AG04450 (cell line): ENCODE results near the gene EXOC6B. TPM values are rescaled to one million over a fixed set of nuclear protein-coding genes. Genes with fewer than 3 reads are reported as not detected.

Experiments used
- CTCF ChIA-PET: fragments of 300-600, 350-600 bp; formaldehyde crosslinking; extraction: SDS; loops from one replicate; lab custom pipeline; 2022; ENCODE audit warnings: antibody characterized with exemption, inconsistent platforms; lab: Charles Lee
- POLR2A ChIA-PET: fragments of 350-600 bp; formaldehyde crosslinking; extraction: SDS; loops from one replicate; lab custom pipeline; 2021; ENCODE audit warnings: antibody characterized with exemption, inconsistent platforms; lab: Yijun Ruan, JAX
- DNase-seq: peaks from one replicate; pipeline ENCODE4 v3.0.0-alpha.2; 2011; ENCODE audit warnings: low read depth, low spot score
- H3K27ac ChIP-seq: one replicate; pipeline ENCODE4 v1.5.1; 2012; ENCODE audit warnings: low read depth, low read length, control low read depth
- H3K27me3 ChIP-seq: one replicate; pipeline ENCODE4 v1.6.0; 2012; ENCODE audit warnings: low read length; ENCODE audit not compliant: control insufficient read depth, insufficient read depth
- H3K4me3 ChIP-seq: 2 replicates; pipeline ENCODE4 v1.5.1; 2011; ENCODE audit warnings: mild to moderate bottlenecking, low read depth, low read length, control low read depth
- H3K9me3 ChIP-seq: 2 replicates; pipeline ENCODE4 v1.5.1; 2012; ENCODE audit warnings: low read length; ENCODE audit not compliant: control insufficient read depth, insufficient read depth
- CTCF ChIP-seq: IDR thresholded peaks from 2 replicates; pipeline ENCODE4 v1.5.1; 2011; ENCODE audit warnings: low read depth, low read length, control low read depth, inconsistent platforms
- polyA plus RNA-seq: library from polyadenylated mRNA; depleted of rRNA; stranded (reverse); fragments of >200 nt; gene quantifications from 2 replicates; pipeline ENCODE4 v1.2.3, GENCODE V29; 2011

EXOC6B gene
- polyA plus RNA-seq, 1 experiment: 28.7 TPM

GRCh38 chr2:72674982-72675915 is 150.6 kb downstream of the EXOC6B start:
- POLR2A ChIA-PET: no interaction called here
- Histone ChIP-seq H3K4me3 (no peak overlapping the region), H3K27ac (no peak overlapping the region), H3K9me3 (no peaks in the 10 kb centered on the region), H3K27me3 (no peaks in the 10 kb centered on the region)
- CTCF ChIA-PET: no interaction called here
- no peak for DNase-seq
- TF ChIP-seq CTCF: no peak

GRCh38 chr2:72673279-72673678 is 152.6 kb downstream of the EXOC6B start:
- no peaks in the 10 kb centered on the region for H3K27me3 ChIP-seq
- no peak for TF ChIP-seq CTCF
- DNase-seq: no peak
- no peak overlapping the region for H3K27ac ChIP-seq
- H3K9me3 ChIP-seq: no peaks in the 10 kb centered on the region
- no peak overlapping the region for H3K4me3 ChIP-seq
- POLR2A ChIA-PET: no interaction called here
- CTCF ChIA-PET: no interaction called here

GRCh38 chr2:72669121-72669520 is 156.7 kb downstream of the EXOC6B start:
- no peaks in the 10 kb centered on the region for H3K27me3 ChIP-seq
- H3K4me3 ChIP-seq: no peak overlapping the region
- POLR2A ChIA-PET: no interaction called here
- peak; percentile 36 for DNase-seq
- CTCF ChIA-PET: interaction anchor here (1.2 kb wide), 1 partner anchor 745 kb away, joined by 3 read pairs; no protein-coding TSS in a partner anchor
- H3K27ac ChIP-seq: no peak overlapping the region
- no peak for TF ChIP-seq CTCF
- H3K9me3 ChIP-seq: peaks cover 6% of the 10 kb centered on the region

- ChIA-PET POLR2A (interaction anchor here (0.7 kb wide), 1 partner anchor 378 kb away, joined by 3 read pairs; no protein-coding TSS in a partner anchor), CTCF (interaction anchor here (0.6 to 1.2 kb wide), 2 partner anchors 218 to 744 kb away, joined by 3 to 4 read pairs; partner anchors contain the start of gene SPR)
- Histone ChIP-seq H3K27me3 (no peaks in the 10 kb centered on the region), H3K27ac (no peak overlapping the region), H3K4me3 (no peak overlapping the region), H3K9me3 (peaks cover 6% of the 10 kb centered on the region)
- no peak for TF ChIP-seq CTCF
- DNase-seq: no peak
Observed at GRCh38 chr2:72668647-72669046, 157.2 kb downstream of the EXOC6B start.

- CTCF ChIA-PET: no interaction called here
- no peak for TF ChIP-seq CTCF
- DNase-seq: no peak
Observed at GRCh38 chr2:72665448-72665847, 160.4 kb downstream of the EXOC6B start.

More at GRCh38 chr2:72665448-72665847, 160.4 kb downstream of the EXOC6B start:
- H3K27ac ChIP-seq: no peak overlapping the region
- POLR2A ChIA-PET: no interaction called here
- no peak overlapping the region for H3K4me3 ChIP-seq
- H3K9me3 ChIP-seq: peaks cover 6% of the 10 kb centered on the region
- no peaks in the 10 kb centered on the region for H3K27me3 ChIP-seq
